GM21360 (cell line): ENCODE results near the gene LRRTM3.

Source experiments
- ATAC-seq: cut with Tn5 transposase; IDR thresholded peaks from one replicate; pipeline ENCODE4 v1.9.1; 2021; ENCODE audit warnings: mild to moderate bottlenecking, moderate library complexity; ENCODE audit not compliant: unreplicated experiment

The LRRTM3 gene

GRCh38 chr10:66931949-66932343 lies 6.1 kb downstream of the LRRTM3 start:
- no peak for ATAC-seq

- no peak for ATAC-seq
These were observed 8.9 kb downstream of the LRRTM3 start for GRCh38 chr10:66934711-66935110.

- ATAC-seq: no peak
These were observed 15.1 kb downstream of the LRRTM3 start for GRCh38 chr10:66940965-66941364.

GRCh38 chr10:66941491-66941890 lies 15.7 kb downstream of the LRRTM3 start:
- ATAC-seq: no peak

- no peak for ATAC-seq
These were observed 16.6 kb downstream of the LRRTM3 start for GRCh38 chr10:66942407-66942806.

GRCh38 chr10:66943590-66943989 lies 17.8 kb downstream of the LRRTM3 start:
- ATAC-seq: no peak

- no peak for ATAC-seq
These were observed 26.1 kb downstream of the LRRTM3 start for GRCh38 chr10:66951896-66952295.

- ATAC-seq: no peak
These were observed 32.6 kb downstream of the LRRTM3 start for GRCh38 chr10:66958466-66958865.

- no peak for ATAC-seq
These were observed 39.1 kb downstream of the LRRTM3 start for GRCh38 chr10:66964946-66965345.

GRCh38 chr10:66980246-66980815 lies 54.5 kb downstream of the LRRTM3 start:
- no peak for ATAC-seq

- no peak for ATAC-seq
These were observed 55.7 kb downstream of the LRRTM3 start for GRCh38 chr10:66981361-66982052.

- ATAC-seq: no peak
These were observed 56.2 kb downstream of the LRRTM3 start for GRCh38 chr10:66982053-66982420.

GRCh38 chr10:66982792-66983474 lies 57.1 kb downstream of the LRRTM3 start:
- no peak for ATAC-seq

- no peak for ATAC-seq
These were observed 57.6 kb downstream of the LRRTM3 start for GRCh38 chr10:66983475-66983818.

- ATAC-seq: no peak
These were observed 64.5 kb downstream of the LRRTM3 start for GRCh38 chr10:66990143-66990830.

GRCh38 chr10:66996996-66997395 lies 71.2 kb downstream of the LRRTM3 start:
- ATAC-seq: no peak

GRCh38 chr10:66999762-67000545 lies 74.1 kb downstream of the LRRTM3 start:
- ATAC-seq: no peak

- ATAC-seq: no peak
These were observed 78.9 kb downstream of the LRRTM3 start for GRCh38 chr10:67004690-67005089.

GRCh38 chr10:67005981-67006380 lies 80.1 kb downstream of the LRRTM3 start:
- ATAC-seq: no peak

GRCh38 chr10:67011480-67011879 lies 85.6 kb downstream of the LRRTM3 start:
- no peak for ATAC-seq

GRCh38 chr10:67011981-67012380 lies 86.1 kb downstream of the LRRTM3 start:
- no peak for ATAC-seq
